Stimulated activated CD4-positive, alpha-beta T cell treated with anti-CD3 and anti-CD28 coated beads, Interleukin-4, amount 100 ng/mL, for 48 hours (primary cell): ENCODE results near the gene SNX19.

Source experiments
- DNase-seq, 2 donors: peaks; one replicate each; pipeline ENCODE4 v3.0.0-alpha.2; 2020; ENCODE audit warnings: low read depth in 2 of 2

The SNX19 gene

DNA sequence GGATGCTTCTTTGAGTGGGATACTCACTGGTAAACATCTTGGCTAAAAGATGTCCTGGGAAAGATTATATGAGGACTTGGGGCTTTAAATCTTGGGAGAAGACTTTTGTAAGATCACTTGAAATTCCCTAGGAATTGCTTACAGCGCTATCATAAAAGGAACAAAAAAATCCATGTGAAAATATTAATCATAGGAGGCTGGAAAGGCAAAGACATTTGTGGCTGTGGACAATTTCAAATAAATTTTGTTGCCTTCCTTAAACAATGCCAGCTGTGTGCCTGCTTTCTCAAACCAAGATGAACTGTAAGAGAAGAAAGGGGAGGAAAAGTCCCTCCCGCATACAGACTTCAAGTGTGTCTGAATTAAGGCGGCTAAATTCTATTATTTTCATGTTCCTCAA lies 75.6 kb downstream of the SNX19 start:
- DNase-seq: no peak

GRCh38 chr11:130839981-130840666 lies 76.2 kb downstream of the SNX19 start:
- no peak for DNase-seq

- DNase-seq: no peak
Observed at GRCh38 chr11:130837194-130837593, 79.1 kb downstream of the SNX19 start.

- DNase-seq: no peak
Observed at GRCh38 chr11:130834886-130835285, 81.4 kb downstream of the SNX19 start.

- DNase-seq: no peak
Observed at GRCh38 chr11:130832566-130833425, 83.5 kb downstream of the SNX19 start.

DNA sequence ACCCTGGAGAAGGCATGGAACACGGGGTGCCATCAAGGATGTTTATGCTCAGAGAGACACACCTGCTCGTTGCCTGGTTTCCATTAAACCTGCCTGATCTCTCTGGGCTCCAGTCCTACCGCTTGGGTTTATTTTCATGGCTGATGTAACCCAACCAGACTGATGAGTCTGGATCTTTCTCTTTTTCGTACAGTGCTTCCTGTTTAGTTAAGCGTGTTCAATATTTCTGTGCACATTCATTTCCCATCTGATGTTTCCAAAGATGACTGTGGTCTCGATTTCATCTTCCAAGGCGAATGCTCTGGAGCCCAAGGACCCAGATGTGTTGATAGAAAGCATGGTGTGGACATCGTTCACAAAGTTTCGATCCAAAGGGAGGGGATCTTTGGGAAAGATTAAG lies 84.3 kb downstream of the SNX19 start:
- DNase-seq: no peak

DNA sequence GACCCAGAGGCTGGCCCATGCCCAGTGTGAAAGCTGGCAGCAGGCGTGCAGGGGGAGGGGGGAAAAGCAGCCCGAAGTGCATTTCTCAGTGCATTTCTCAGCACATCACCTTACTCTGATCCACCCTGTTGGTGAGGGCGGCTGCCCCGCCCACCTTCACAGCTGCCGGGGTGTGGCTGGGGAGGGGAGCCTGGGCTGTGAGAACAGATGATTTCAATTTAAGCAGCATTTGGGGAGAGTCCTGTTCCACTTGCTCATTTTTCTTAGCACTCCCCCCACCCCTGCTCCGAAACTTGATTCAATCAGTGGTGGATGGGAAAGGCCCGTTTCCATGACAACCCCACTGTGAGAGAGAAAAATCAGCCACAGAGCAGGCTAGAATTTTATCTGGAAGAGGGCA lies 84.8 kb downstream of the SNX19 start:
- peak in 1 of 2 donors; percentile 13 for DNase-seq

GRCh38 chr11:130830566-130830965 lies 85.7 kb downstream of the SNX19 start:
- DNase-seq: no peak

GRCh38 chr11:130829920-130830511 lies 86.3 kb downstream of the SNX19 start:
- no peak for DNase-seq

- no peak for DNase-seq
Observed at GRCh38 chr11:130828741-130829140, 87.5 kb downstream of the SNX19 start.

DNA sequence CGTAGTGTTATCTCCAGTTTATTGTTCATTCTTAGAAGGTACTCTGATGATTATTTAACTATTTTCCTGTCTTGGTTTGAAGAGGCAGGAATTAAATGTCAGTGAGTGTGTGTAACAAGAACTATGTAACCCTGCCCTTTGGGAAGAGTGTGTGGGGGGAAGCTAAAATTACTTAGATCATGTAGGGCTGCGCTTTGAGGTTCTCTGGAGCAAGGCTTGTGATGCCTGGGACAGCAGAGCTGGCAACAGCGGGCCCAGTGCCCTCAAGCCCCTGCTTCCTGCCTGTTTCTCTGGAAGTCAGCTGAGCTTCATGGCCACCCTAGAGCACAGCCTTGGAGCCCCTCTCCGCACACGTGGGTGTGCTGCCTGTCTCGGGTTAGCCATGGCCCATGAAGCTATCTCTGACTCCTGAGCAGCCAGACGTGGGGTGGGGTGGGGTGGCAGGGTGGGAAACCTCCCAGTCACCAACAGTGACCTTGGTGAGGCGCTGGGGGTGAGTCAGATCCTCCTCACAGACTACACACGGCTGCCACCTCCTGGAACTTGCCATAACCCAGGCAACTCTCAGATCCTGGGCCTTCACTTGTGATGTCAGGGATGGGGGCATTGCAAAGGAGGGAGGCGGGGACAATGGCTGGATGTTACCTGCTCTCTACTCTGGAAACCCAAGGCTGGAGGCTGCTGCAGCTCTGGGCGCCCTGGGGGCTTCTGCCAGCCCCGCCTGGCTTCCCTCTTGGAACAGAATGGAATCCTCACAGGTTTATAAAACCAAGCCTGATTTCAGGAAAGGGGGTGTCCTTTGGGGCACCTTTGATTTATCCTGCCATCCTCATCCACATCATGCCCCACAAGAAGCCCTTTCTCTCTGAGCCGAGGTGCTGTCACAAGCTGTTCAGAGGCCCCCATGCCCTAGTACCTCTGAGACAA lies 88.6 kb downstream of the SNX19 start:
- peak; percentile 2 to 7 for DNase-seq

- no peak for DNase-seq
Observed at GRCh38 chr11:130826572-130826971, 89.7 kb downstream of the SNX19 start.

GRCh38 chr11:130825983-130826382 lies 90.3 kb downstream of the SNX19 start:
- DNase-seq: no peak

GRCh38 chr11:130825561-130825960 lies 90.7 kb downstream of the SNX19 start:
- DNase-seq: no peak
